NOMO-1 (cell line): ENCODE data around the gene MLXIPL.
A peak's percentile ranks its signal among the peaks of the same experiment; 100 is the strongest.
"Not testable (repeated sequence)": the region's sequence is repeated elsewhere in the genome, so short reads cannot be mapped to it uniquely, and the experiment has no call there.

Source experiments
- DNase-seq, 2 experiments: peaks; one replicate each; lab custom pipeline; 2025; ENCODE audit not compliant: unreplicated experiment in 2 of 2; lab: John Stamatoyannopoulos, UW

Gene MLXIPL

DNA sequence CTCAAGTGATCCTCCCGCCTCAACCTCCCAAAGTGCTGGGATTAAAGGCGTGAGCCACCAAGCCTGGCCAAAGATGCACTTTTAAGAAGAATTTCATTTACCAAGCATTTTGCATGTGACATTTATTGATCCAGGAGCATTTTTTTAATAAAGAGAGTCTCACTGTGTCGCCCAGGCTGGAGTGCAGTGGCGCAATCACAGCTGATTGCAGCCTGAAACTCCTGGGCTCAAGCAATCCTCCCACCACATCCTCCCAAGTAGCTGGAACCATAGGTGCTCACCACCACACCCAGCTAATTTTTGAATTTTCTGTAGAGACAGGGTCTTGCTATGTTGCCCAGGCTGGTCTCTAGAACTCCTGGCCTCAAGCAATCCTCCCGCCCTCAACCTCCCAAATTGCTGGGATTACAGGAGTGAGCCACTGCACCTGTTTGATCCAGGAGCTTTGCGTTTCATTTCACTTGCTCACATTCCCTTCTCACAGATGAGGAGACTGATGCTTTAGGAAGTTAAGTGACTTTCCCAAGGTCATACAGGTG is 41.6 kb downstream of the MLXIPL start:
- DNase-seq: peak; percentile 31 to 32

DNA sequence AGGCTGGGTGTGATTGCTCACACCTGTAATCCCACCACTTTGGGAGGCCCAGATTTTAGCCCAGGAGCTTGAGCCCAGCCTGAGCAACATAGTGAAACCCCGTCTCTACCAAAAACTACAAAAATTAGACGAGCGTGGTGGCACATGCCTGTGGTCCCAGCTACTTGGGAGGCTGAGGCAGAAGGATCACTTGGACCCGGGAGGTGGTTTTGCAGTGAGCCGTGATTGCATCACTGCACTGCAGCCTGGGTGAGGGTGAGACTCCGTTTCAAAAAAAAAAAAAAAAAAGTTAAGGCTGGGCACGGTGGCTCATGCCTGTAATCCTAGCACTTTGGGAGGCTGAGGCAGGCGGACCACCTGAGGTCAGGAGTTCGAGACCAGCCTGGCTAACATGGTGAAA is 43.3 kb downstream of the MLXIPL start:
- not testable (repeated sequence) for DNase-seq

GRCh38 chr7:73578342-73579128 is 45.8 kb downstream of the MLXIPL start, which contains the start of gene TBL2:
Gene TBL2 (minus strand): TSS chr7:73578579. CDS start chr7:73578549, 30 bp downstream.
- DNase-seq: peak; percentile 100

DNA sequence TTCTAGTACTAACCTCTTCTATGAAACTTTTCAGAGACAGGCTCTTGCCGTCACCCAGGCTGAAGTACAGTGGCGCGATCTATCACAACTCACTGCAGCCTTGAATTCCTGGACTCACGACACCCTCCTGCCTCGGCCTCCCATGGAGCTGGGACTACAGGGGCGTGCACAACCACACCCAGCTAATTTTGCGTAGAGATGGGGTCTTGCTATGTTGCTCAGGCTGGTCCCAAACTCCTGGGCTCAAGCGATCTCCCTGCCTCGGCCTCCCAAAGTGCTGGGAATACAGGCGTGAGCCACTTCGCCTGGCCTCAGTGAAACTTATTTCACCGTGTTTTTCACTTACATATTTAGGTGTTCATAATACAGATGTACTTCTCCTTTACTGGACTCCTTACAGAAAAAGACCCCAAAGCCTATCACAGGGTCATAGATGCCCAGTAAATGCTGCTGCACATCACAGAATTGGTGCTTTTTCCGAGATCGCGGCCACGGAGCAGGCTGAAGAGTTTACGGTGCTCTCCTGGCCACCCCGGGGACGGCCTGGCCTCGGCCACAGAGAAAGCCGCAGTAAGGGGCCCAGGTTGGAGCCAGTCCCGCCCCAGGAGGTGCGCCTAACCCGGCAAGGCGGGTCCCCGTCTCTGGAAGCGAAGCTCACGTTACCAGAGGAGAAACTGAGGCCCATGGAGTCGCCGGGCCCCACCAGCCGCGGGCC is 46.5 kb downstream of the MLXIPL start:
- peak; percentile 78 to 84 for DNase-seq

- DNase-seq: no peak
Measured at GRCh38 chr7:73573791-73574190, 50.5 kb downstream of the MLXIPL start.

GRCh38 chr7:73573276-73573675 is 51.0 kb downstream of the MLXIPL start:
- DNase-seq: no peak

- DNase-seq: no peak
Measured at GRCh38 chr7:73572767-73573186, 51.5 kb downstream of the MLXIPL start.

- DNase-seq: no peak
Measured at GRCh38 chr7:73570977-73571376, 53.3 kb downstream of the MLXIPL start.

DNA sequence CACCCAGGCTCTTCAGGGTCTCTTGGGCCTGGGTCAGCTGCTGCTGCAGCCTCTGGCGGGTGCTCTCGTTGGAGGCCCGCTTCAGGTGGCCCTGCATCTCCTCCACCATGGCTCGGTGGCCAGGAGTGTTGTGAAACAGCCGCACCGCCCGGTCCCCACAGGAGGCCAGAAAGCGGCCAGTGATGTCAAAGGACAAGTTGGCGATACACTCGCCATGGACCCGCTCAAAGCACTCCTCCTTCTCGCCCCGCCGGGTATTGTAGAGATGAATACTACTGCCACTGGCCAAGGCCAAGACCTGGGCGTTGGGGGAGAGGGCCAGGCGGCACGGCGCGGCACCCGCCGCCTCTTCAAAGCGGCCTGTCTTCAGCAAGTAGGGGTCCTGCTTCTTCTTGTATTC is 53.8 kb downstream of the MLXIPL start:
- DNase-seq: no peak

DNA sequence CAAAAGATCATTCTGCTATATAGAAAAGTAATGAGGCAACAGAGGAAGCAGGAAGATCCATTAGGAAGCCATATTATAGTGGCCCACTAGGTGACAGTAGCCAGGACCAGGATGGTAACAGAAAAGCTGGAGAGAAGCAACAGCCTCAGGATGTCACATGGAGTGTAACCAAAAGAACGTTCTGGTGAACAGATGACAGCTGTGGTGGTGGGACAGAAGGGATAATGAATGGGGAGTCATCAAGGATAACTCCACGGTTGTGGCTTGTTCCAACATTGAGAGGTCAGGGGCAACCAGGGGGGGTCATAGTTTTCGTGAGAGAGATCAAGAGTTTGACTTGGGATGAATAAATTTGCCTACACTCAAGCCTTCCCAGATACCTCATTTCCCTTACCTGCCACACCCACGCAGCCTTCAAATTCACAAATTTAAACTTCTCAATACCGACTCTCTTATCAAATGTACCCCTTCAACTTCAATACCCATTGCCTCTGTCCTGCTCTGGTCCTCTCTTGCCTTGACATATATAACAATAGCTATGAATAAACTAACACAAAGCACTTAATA is 55.2 kb downstream of the MLXIPL start:
- no peak for DNase-seq

DNA sequence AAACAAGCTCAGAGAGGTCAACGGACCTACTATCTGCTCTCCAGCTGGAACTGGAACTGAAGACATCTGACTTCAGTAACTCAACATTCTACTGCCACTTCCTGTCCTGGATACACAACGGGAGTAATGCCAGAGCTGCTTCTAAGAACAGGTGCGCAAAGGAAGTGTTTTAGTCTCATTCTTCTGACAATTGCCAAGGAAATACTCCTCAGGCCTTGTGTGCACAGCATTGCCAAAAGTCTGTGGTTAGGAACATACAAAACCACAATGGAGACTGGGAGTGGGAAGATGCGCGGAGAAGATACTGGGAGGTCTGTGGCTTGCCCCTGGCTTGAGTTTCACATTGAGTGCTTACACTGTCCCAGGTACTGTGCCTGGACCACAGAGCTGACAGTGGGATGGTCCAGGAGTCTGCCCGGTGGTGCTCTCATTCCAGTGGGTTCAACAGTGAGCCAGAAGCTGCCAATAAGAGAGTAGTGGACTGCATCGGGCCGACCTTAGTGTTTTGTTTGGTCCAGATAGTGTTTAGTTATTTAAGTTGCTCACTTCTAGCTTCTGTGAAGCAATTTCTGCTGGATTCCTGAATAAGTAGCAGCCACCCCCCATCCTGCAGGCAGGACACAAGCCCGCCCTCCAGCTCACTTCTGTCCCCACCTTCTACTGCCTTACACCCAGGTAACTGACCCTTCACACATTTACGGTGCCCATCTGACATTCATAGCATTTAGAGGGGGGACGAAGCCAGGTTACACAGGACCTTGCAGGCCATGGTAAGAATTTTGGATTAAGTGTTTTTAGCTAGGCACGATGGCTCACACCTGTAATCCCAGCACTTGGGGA is 56.3 kb downstream of the MLXIPL start:
- no peak for DNase-seq

DNA sequence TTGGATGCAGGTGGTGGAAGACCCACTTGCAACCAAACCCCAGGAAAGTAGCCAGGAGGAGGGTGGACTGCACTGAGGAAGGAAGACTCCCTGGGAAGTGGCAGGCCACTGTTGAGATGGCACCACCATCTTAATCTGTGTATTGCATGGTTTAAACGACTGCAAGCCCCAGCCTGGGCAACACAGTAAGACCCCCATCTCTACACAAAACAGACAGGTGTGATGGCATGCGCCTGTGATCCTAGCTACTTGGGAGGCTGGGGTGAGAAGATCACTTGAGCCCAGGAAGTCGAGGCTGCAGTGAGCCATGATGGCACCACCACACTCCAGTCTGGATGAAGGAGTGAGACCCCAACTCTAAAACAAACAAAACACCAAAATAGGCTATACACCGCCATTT is 57.2 kb downstream of the MLXIPL start:
- no peak for DNase-seq

GRCh38 chr7:73566431-73566830 is 57.9 kb downstream of the MLXIPL start:
- not testable (repeated sequence) for DNase-seq

DNA sequence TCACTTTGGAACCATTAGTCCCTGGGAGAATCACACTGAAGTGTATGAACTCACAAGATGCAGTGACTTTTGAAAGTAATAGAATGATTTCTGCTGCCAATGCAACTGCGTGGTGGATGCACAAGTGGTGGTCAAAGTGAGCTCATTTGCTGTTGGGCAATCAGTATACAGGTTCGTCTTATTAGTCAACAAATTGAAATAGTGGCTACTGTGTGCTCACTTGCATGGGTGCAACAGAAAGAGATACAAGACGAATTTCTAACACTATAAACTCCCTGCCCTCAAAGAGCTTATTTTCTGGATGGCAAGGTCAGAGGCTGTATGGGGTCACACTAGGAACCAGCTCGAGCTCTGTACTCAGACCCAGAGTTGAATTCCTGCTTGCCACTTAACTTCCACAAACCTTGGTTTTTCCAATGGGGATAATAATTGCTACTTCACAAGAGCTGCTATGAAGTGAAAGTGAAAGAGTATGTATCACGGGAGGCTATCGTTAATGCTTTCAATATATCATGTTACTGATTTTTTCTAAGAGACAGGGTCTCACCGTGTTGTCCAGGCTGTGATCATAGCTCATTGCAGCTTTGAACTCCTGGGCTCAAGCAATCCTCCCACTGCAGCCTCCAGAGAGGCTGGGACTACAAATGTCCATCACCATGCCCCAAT is 58.5 kb downstream of the MLXIPL start:
- peak in 1 of 2 experiments; percentile 74 for DNase-seq

GRCh38 chr7:73560109-73560835 is 64.0 kb downstream of the MLXIPL start:
- peak; percentile 68 to 88 for DNase-seq

- peak; percentile 82 to 91 for DNase-seq
Measured at GRCh38 chr7:73557397-73558257, 66.7 kb downstream of the MLXIPL start, which contains the start of gene BCL7B. Gene BCL7B (minus strand): TSS chr7:73557690. CDS start chr7:73557578, 112 bp downstream.

- peak; percentile 100 for DNase-seq
Measured at GRCh38 chr7:73557108-73557396, 67.3 kb downstream of the MLXIPL start.
